Measurements from ENCODE around the gene PLEKHM3.

- TF ChIP-seq CTCF (conservative IDR thresholded peaks at IDR 0.05 in 1 of 2, IDR thresholded peaks at IDR 0.05 in 1 of 2; ENCODE audit: low read depth in 1 of 2, low read length in 2 of 2) (no peak), EZH2 (IDR thresholded peaks at IDR 0.05; ENCODE audit: low read length, missing control alignments) (no peak)
Measured at GRCh38 chr2:207852791-207853190, 172.5 kb downstream of the PLEKHM3 start.

Measured in fibroblast of lung (primary cell).